ENCODE measurements around the gene CCNT2.

GRCh38 chr2:134988994-134989605 is 70.5 kb downstream of the CCNT2 start:
- TF ChIP-seq TCF12 (IDR thresholded peaks at IDR 0.05): no peak
- TF ChIP-seq FOXM1 (IDR thresholded peaks at IDR 0.05; ENCODE audit: low read depth): no peak
- TF ChIP-seq MXI1 (IDR thresholded peaks at IDR 0.05; ENCODE audit: low read depth, low read length): no peak
- TF ChIP-seq YY1 (IDR thresholded peaks at IDR 0.05; ENCODE audit: low read depth): no peak
- no peak for TF ChIP-seq TAF1 (IDR thresholded peaks at IDR 0.05; ENCODE audit: borderline replicate concordance, low read depth, low read length)
- peak; percentile 66 for TF ChIP-seq CTCF (IDR thresholded peaks at IDR 0.05)
- no peak for TF ChIP-seq RCOR1 (IDR thresholded peaks at IDR 0.05; ENCODE audit: low read length)
